ENCODE data around the gene DOCK10. TPM values are rescaled to one million over a fixed set of nuclear protein-coding genes. Genes with fewer than 3 reads are reported as not detected.

DOCK10 gene
- total and polyA plus RNA-seq, 2 donors (not counting 1 experiment from before 2014, with no cell fraction given), result 49.5 to 139 TPM

- Histone ChIP-seq H3K4me2 (replicated peaks; ENCODE audit: low read depth, low read length, poor library complexity, severe bottlenecking) (peak overlapping the region; percentile 6), H2AFZ (ENCODE audit: insufficient read depth, low read depth, low read length, poor library complexity, severe bottlenecking) (peak overlapping the region; percentile 25), H3K4me3 (ENCODE audit: control extremely low read depth in 1 of 5, extremely low read depth in 1 of 5, insufficient read depth in 1 of 5, low read depth in 2 of 5, low read length in 4 of 5) (no peak overlapping the region), H4K20me1 (ENCODE audit: control insufficient read depth, insufficient read depth, low read length, poor library complexity, severe bottlenecking) (no peaks in the 10 kb centered on the region), H3K9ac (ENCODE audit: low read length) (no peak overlapping the region), H3K36me3 (replicated peaks in 1 of 2; ENCODE audit: control extremely low read depth in 1 of 2, control insufficient read depth in 1 of 2, extremely low read depth in 1 of 2, insufficient read depth in 2 of 2, low read length in 1 of 2) (no peaks in the 10 kb centered on the region), H3K79me2 (ENCODE audit: control insufficient read depth, insufficient read depth, low read length) (no peaks in the 10 kb centered on the region), H3K27ac (ENCODE audit: low read length in 2 of 2) (peak overlapping the region in 1 of 2 donors; percentile 51), H3K4me1 (ENCODE audit: control insufficient read depth in 2 of 2, insufficient read depth in 2 of 2, low read length in 2 of 2) (peaks cover 11 to 13% of the 10 kb centered on the region in 2 donors), H3K9me3 (ENCODE audit: control extremely low read depth in 1 of 3, control insufficient read depth in 2 of 3, insufficient read depth in 1 of 3, low read length in 2 of 3) (peaks cover 0 to 5% (median 4%) of the 10 kb centered on the region in 3 donors), H3K27me3 (replicated peaks in 1 of 4; ENCODE audit: control extremely low read depth in 1 of 4, control insufficient read depth in 3 of 4, insufficient read depth in 4 of 4, low read length in 3 of 4) (no peaks in the 10 kb centered on the region)
- H3K27me3 Mint-ChIP-seq, result no peaks in the 10 kb centered on the region
- peaks cover 2% of the 10 kb centered on the region for H3K9me3 Mint-ChIP-seq (ENCODE audit: insufficient read depth)
- peak overlapping the region; percentile 64 for H3K27ac Mint-ChIP-seq
- peaks cover 22% of the 10 kb centered on the region for H3K4me1 Mint-ChIP-seq
- CTCF ChIA-PET, result interaction anchor here (0.6 to 2.0 kb wide), 3 partner anchors 26 to 399 kb away, joined by 4 to 6 read pairs (median 5); no protein-coding TSS in a partner anchor
- peak; percentile 24 for ATAC-seq (ENCODE audit: low read depth)
- peak; percentile 18 for DNase-seq
- peak overlapping the region; percentile 14 for H3K4me3 Mint-ChIP-seq
- intact Hi-C loops (cut with micrococcal nuclease), result no loop called here
- WGBS (ENCODE audit: insufficient coverage), result 41% methylated on average over 3 of the region's 5 CpGs
- POLR2A ChIA-PET, result interaction anchor here (0.6 to 0.7 kb wide), 2 partner anchors 243 to 912 kb away, joined by 3 to 4 read pairs; no protein-coding TSS in a partner anchor
- no peak for TF ChIP-seq EZH2 (IDR thresholded peaks at IDR 0.05; ENCODE audit: borderline replicate concordance, insufficient read depth, low read depth, low read length, poor library complexity, severe bottlenecking)
- TF ChIP-seq CTCF (IDR thresholded peaks at IDR 0.05), result no peak
Measured at GRCh38 chr2:224751996-224752698, 290.1 kb downstream of the DOCK10 start.

GRCh38 chr2:224749136-224749535, 293.1 kb downstream of the DOCK10 start:
- ChIA-PET POLR2A (no interaction called here), CTCF (no interaction called here)
- WGBS (ENCODE audit: insufficient coverage), result no CpG with 5 or more reads among the region's 1 CpG

More at GRCh38 chr2:224749136-224749535, 293.1 kb downstream of the DOCK10 start:
- H2AFZ ChIP-seq (ENCODE audit: insufficient read depth, low read depth, low read length, poor library complexity, severe bottlenecking), result no peak overlapping the region
- H3K4me2 ChIP-seq (replicated peaks; ENCODE audit: low read depth, low read length, poor library complexity, severe bottlenecking), result no peak overlapping the region
- no peaks in the 10 kb centered on the region for H3K36me3 ChIP-seq (replicated peaks in 1 of 2; ENCODE audit: control extremely low read depth in 1 of 2, control insufficient read depth in 1 of 2, extremely low read depth in 1 of 2, insufficient read depth in 2 of 2, low read length in 1 of 2)
- no peak for TF ChIP-seq EZH2 (IDR thresholded peaks at IDR 0.05; ENCODE audit: borderline replicate concordance, insufficient read depth, low read depth, low read length, poor library complexity, severe bottlenecking)
- no peak for TF ChIP-seq CTCF (IDR thresholded peaks at IDR 0.05)
- no peaks in the 10 kb centered on the region for H4K20me1 ChIP-seq (ENCODE audit: control insufficient read depth, insufficient read depth, low read length, poor library complexity, severe bottlenecking)
- H3K4me1 ChIP-seq (ENCODE audit: control insufficient read depth in 2 of 2, insufficient read depth in 2 of 2, low read length in 2 of 2), result peaks cover 11 to 13% of the 10 kb centered on the region in 2 donors
- Mint-ChIP-seq H3K4me1 (peaks cover 23% of the 10 kb centered on the region), H3K4me3 (no peak overlapping the region), H3K27me3 (no peaks in the 10 kb centered on the region), H3K9me3 (ENCODE audit: insufficient read depth) (no peaks in the 10 kb centered on the region), H3K27ac (no peak overlapping the region)
- DNase-seq (no peak), ATAC-seq (ENCODE audit: low read depth) (no peak)
- H3K27me3 ChIP-seq (replicated peaks in 1 of 4; ENCODE audit: control extremely low read depth in 1 of 4, control insufficient read depth in 3 of 4, insufficient read depth in 4 of 4, low read length in 3 of 4), result no peaks in the 10 kb centered on the region
- no peaks in the 10 kb centered on the region for H3K79me2 ChIP-seq (ENCODE audit: control insufficient read depth, insufficient read depth, low read length)
- no peaks in the 10 kb centered on the region for H3K9me3 ChIP-seq (ENCODE audit: control extremely low read depth in 1 of 3, control insufficient read depth in 2 of 3, insufficient read depth in 1 of 3, low read length in 2 of 3)
- H3K27ac ChIP-seq (ENCODE audit: low read length in 2 of 2), result no peak overlapping the region
- no peak overlapping the region for H3K9ac ChIP-seq (ENCODE audit: low read length)
- intact Hi-C loops (cut with micrococcal nuclease), result no loop called here
- no peak overlapping the region for H3K4me3 ChIP-seq (ENCODE audit: control extremely low read depth in 1 of 5, extremely low read depth in 1 of 5, insufficient read depth in 1 of 5, low read depth in 2 of 5, low read length in 4 of 5)
